GM12892 (cell line): ENCODE data around the gene LDB1.

Experiments
- POLR2A ChIP-seq: IDR thresholded peaks from 2 replicates; pipeline ENCODE4 v1.6.1; 2011; ENCODE audit warnings: low read depth, low read length, control low read depth
- POLR2AphosphoS5 ChIP-seq: IDR thresholded peaks from 2 replicates; pipeline ENCODE4 v1.6.1; 2011; ENCODE audit warnings: low read depth, low read length, control low read depth

GRCh38 chr10:102159831-102160230, 39.7 kb upstream of the LDB1 start:
- TF ChIP-seq POLR2AphosphoS5 (no peak), POLR2A (no peak; the same call in 1 of the 2 replicates)
